Breast epithelium (tissue), 3 donors: ENCODE data around the gene VMO1.

ENCODE experiments used
- CTCF ChIP-seq, 3 donors: fragments of 450-650 bp; IDR thresholded peaks; one replicate each; pipeline ENCODE4 v1.5.1; 2016 to 2017; ENCODE audit warnings: antibody characterized with exemption in 3 of 3, mild to moderate bottlenecking in 3 of 3, moderate library complexity in 3 of 3
- POLR2A ChIP-seq: fragments of 450-650 bp; IDR thresholded peaks from one replicate; pipeline ENCODE4 v1.6.1; 2016; ENCODE audit warnings: antibody characterized with exemption, mild to moderate bottlenecking, moderate library complexity
- POLR2AphosphoS5 ChIP-seq, 3 donors: sonication (generic); formaldehyde crosslinking; IDR thresholded peaks; one replicate each; pipeline ENCODE4 v1.6.1; 2017; ENCODE audit warnings: antibody characterized with exemption in 3 of 3

- no peak for TF ChIP-seq CTCF (IDR thresholded peaks at IDR 0.05)
- no peak for TF ChIP-seq POLR2AphosphoS5 (IDR thresholded peaks at IDR 0.05)
- TF ChIP-seq POLR2A: no peak
These were observed 8.0 kb downstream of the VMO1 start for GRCh38 chr17:4777969-4778760.
